ENCODE data around the gene NAXD.

The NAXD gene

DNA sequence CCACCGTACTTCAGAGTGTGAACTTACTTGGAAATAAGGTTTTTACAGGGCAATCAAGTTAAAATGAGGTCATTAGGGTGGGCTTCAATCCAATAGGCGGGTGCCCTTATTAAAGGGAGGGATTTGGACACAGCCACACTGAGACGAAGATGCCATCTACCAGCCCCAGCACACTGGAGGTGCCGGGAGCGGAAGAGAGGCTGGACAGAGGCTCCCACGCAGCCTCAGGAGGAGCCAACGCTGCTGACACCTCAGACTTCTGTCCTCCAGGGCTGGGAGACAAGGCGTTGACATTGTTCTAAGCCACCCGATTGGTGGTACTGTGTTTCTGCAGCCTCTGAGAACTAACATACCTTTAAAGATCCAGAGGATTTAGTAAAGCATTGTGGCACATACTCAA lies 41.2 kb upstream of the NAXD start:
- TF ChIP-seq, protein P1, sequence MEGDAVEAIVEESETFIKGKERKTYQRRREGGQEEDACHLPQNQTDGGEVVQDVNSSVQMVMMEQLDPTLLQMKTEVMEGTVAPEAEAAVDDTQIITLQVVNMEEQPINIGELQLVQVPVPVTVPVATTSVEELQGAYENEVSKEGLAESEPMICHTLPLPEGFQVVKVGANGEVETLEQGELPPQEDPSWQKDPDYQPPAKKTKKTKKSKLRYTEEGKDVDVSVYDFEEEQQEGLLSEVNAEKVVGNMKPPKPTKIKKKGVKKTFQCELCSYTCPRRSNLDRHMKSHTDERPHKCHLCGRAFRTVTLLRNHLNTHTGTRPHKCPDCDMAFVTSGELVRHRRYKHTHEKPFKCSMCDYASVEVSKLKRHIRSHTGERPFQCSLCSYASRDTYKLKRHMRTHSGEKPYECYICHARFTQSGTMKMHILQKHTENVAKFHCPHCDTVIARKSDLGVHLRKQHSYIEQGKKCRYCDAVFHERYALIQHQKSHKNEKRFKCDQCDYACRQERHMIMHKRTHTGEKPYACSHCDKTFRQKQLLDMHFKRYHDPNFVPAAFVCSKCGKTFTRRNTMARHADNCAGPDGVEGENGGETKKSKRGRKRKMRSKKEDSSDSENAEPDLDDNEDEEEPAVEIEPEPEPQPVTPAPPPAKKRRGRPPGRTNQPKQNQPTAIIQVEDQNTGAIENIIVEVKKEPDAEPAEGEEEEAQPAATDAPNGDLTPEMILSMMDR (IDR thresholded peaks at IDR 0.05; ENCODE audit: low read depth, low read length): no peak
- H3K4me3 ChIP-seq (ENCODE audit: low read depth, low read length): no peak overlapping the region

DNA sequence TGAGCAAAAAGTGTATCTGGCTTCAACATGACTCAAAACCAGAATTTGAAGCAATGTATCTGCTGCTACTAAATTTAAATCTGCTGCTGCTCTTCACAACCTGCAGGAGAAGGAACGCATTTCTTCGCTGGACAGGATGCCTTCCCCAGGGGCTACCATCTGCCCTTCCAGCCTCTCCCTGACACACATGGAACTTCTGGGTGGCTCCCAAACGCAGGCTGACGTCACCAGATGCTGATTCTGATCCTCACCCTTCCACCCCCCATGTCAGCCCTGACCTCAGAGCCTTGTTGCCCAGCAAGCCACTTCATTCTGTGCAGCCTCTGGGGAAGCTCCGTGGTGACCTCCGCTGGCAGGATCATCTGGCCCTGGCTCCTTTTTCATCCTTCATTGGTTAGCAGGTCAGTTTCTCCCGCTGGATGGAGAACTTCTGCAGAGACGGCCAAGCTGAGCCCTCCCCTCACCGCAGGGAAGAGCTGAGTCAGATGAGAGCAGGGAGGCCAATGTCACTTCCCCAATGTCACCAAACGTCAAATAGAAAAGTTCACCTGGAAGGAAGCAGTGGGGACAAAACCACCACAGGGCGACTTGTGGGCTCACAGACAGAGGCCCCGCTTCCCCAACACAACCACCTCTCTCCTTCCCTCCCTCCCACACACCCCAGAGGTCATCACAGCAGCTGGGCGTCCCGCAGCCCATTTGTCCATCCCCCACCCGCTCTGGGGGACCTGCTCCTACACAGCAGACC lies 39.8 kb upstream of the NAXD start:
- TF ChIP-seq, protein P1 (IDR thresholded peaks at IDR 0.05; ENCODE audit: low read depth, low read length): no peak
- no peak overlapping the region for H3K4me3 ChIP-seq (ENCODE audit: low read depth, low read length)

DNA sequence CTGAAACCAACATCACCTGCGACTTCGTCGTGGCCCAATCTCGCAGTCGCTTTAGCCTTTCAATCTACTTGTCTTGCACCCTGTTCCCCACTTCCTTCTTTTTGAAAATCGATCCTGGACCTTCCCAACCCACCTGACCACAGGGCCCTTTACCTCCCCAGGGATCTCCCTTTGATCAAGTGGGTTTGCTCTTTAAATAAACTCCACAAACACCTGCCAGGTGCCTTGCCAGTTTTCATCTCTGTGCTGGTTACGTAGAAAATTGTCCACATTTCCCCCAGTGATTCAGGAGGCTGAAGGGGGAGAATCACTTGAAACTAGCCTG lies 39.3 kb upstream of the NAXD start:
- TF ChIP-seq, protein P1 (IDR thresholded peaks at IDR 0.05; ENCODE audit: low read depth, low read length): no peak
- H3K4me3 ChIP-seq (ENCODE audit: low read depth, low read length): no peak overlapping the region

DNA sequence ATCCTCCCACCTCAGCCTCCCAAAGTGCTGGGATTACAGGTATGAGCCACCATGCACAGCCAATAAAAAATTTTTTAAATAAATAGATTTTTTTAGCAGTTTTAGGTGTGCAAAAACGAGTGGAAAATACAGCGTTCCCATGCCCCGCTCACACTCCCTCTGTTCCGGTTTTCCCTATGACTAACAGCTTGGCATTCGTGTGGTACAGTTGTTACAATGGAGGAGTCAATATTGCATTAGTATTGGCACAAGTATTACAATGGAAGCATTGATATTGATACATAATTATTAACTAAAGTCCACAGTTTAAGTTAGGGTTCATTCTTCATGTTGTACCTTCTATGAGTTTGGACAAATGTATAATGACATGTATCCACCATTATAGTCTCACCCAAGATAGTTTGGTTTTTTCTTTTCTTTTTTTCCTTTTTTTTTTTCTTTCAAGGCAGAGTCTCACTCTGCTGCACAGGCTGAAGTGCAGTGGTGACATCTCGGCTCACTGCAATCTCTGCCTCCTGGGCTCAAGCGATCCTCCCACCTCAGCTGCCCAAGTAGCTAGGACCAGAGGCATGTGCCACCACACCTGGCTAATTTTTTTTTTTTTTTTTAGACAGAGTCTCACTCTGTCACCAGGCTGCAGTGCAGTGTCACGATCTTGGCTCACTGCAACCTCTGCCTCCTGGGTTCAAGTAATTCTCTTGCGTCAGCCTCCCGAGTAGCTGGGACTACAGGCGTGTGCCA lies 38.4 kb upstream of the NAXD start:
- TF ChIP-seq, protein P1 (IDR thresholded peaks at IDR 0.05; ENCODE audit: low read depth, low read length): no peak
- H3K4me3 ChIP-seq (ENCODE audit: low read depth, low read length): no peak overlapping the region

DNA sequence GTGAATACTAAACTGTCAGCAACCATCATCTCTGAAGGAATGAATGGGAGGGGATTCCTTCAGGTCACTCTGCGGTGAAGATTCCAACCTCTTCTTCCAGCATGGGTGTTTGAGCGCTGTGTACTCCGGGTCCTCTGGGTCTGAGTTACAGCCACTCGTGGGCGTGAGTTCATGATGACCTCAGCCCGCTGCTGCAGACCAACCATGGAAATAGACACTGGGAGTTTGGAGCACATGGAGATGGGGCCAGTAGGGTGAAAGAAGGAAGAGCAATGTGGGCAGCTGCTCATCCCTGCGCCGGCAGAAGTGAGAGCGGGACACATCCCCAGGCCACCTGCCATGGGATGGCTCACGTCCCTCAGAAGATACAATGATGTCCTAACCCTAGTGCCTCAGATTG lies 37.0 kb upstream of the NAXD start:
- TF ChIP-seq, protein P1 (IDR thresholded peaks at IDR 0.05; ENCODE audit: low read depth, low read length): no peak
- no peak overlapping the region for H3K4me3 ChIP-seq (ENCODE audit: low read depth, low read length)

DNA sequence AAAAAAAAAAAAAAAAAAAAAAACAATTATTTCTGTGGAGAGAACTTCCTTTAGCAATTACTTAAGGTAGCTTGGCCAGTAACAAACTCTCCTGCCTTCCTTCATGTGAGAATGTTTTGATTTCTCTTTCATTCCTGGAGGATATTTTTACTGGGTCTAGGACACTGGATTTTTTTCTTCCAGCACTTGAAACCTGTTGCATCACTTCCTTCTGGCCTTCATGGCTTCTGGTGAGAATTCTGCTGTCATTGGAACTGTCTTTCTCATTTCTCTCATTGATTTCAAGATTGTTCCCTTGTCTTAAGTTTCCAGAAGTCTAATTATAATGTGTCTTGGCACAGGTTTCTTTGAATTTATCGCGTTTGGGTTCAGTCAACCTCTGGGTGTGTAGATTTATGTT lies 34.5 kb upstream of the NAXD start:
- no peak overlapping the region for H3K4me3 ChIP-seq (ENCODE audit: low read depth, low read length)
- TF ChIP-seq, protein P1 (IDR thresholded peaks at IDR 0.05; ENCODE audit: low read depth, low read length): no peak

DNA sequence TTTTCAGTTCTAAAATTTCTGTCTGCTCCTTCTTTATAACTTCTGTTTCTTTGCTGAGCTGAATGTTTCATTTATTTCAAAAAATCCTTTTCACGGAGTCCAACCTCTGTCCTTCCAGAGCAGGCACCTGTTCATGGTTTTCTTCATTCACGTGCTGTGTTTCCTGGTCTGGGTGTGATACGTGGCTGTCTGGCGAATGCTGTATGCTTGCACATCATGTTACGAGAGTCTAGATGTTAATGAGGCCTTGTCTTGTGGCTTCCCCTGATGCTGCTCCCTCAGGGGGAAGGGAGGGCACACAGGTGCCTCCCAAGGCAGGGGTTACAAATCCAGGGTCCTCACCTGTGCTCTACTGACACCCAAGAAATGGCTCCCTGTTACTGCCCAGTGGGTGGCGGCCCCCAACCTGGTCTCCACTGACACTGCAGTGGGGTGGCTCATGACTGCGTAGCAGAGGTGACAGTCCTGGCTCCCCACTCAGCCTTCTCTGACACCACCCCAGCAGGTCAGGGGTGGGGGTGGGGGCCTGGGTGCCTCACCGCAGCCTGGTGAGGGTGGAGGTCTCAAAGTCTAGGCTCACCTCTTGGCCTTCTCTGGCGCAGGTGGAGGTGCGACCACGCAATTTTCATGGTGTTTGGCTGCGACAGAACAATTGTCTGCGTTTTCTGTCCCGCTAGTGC lies 33.7 kb upstream of the NAXD start:
- H3K4me3 ChIP-seq (ENCODE audit: low read depth, low read length): no peak overlapping the region
- TF ChIP-seq, protein P1 (IDR thresholded peaks at IDR 0.05; ENCODE audit: low read depth, low read length): no peak

All from WI38 (cell line).